ENCODE data around the gene ZBTB20. TPM values are rescaled to one million over a fixed set of nuclear protein-coding genes. Genes with fewer than 3 reads are reported as not detected.

ZBTB20 gene
- total and polyA plus RNA-seq, 2 of the 4 experiments (the other 2 are of a cell fraction) = 0.75 to 14.7 TPM

DNA sequence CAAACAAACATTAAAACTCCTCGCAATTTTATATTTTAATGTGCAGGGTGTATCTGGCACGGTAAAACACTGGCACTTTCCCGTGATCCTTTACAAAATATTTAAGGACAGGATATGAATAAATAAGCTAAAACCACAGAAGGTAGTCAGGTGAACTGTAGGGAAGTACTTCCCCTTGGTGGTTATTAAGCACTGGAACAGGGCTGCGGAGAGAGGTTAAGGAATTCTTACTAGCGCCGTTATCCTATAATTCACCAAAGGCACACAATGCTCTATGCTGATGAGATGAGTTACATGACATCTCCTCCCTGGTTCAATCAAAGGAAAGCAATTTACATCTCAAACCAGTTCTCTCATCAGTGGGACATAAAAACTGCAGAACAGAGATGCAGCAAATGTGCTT, 289.8 kb downstream of the ZBTB20 start:
- no peaks in the 10 kb centered on the region for H3K27me3 ChIP-seq (ENCODE audit: control insufficient read depth, insufficient read depth, low read length)
- H3K9me3 ChIP-seq (ENCODE audit: control insufficient read depth, insufficient read depth, low read length) = no peaks in the 10 kb centered on the region
- BruUV-seq (replicated peaks) = no TSS peak
- no peak for DNase-seq
- H3K27ac ChIP-seq (ENCODE audit: insufficient read depth, low read length) = no peak overlapping the region
- no peak overlapping the region for H3K56ac ChIP-seq (ENCODE audit: extremely low read depth, insufficient read depth, low read length)
- no peaks in the 10 kb centered on the region for H3K79me1 ChIP-seq (ENCODE audit: low read depth in 1 of 2, low read length in 2 of 2)
- no peak overlapping the region for H3K4ac ChIP-seq (ENCODE audit: low read depth, low read length)
- ChIA-PET CTCF (interaction anchor here (1.3 kb wide), 1 partner anchor 9 kb away, joined by 3 read pairs; no protein-coding TSS in a partner anchor), POLR2A (ENCODE audit: unreplicated experiment) (no interaction called here)
- H3K4me2 ChIP-seq (ENCODE audit: low read depth, low read length) = no peak overlapping the region
- H2BK5ac ChIP-seq (ENCODE audit: low read depth, low read length, poor library complexity, severe bottlenecking) = no peak overlapping the region
- H3K23ac ChIP-seq (ENCODE audit: low read depth, low read length) = no peak overlapping the region
- intact Hi-C loops (cut with micrococcal nuclease) = no loop called here
- in situ Hi-C loops (cut with MboI; ENCODE audit: low sequenced_read_pairs) = no loop called here
- no peak for TF ChIP-seq MXI1 (IDR thresholded peaks at IDR 0.05; ENCODE audit: borderline replicate concordance, low read depth, low read length)
- TF ChIP-seq CHD1 (IDR thresholded peaks at IDR 0.05; ENCODE audit: low read depth, low read length) = no peak
- TF ChIP-seq MAZ (IDR thresholded peaks at IDR 0.05; ENCODE audit: borderline replicate concordance, low read depth, low read length) = no peak
- TF ChIP-seq, protein P1, sequence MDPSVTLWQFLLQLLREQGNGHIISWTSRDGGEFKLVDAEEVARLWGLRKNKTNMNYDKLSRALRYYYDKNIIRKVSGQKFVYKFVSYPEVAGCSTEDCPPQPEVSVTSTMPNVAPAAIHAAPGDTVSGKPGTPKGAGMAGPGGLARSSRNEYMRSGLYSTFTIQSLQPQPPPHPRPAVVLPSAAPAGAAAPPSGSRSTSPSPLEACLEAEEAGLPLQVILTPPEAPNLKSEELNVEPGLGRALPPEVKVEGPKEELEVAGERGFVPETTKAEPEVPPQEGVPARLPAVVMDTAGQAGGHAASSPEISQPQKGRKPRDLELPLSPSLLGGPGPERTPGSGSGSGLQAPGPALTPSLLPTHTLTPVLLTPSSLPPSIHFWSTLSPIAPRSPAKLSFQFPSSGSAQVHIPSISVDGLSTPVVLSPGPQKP (IDR thresholded peaks at IDR 0.05; ENCODE audit: borderline replicate concordance, low read depth, low read length) = no peak
- no peak for TF ChIP-seq BHLHE40 (IDR thresholded peaks at IDR 0.05; ENCODE audit: low read depth, low read length)
- no peak for TF ChIP-seq NFE2L2 (IDR thresholded peaks at IDR 0.05; ENCODE audit: low read depth, low read length)
- TF ChIP-seq RCOR1 (IDR thresholded peaks at IDR 0.05; ENCODE audit: insufficient replicate concordance, low read length) = no peak
- no peak for TF ChIP-seq CEBPB (IDR thresholded peaks at IDR 0.05; ENCODE audit: low read depth, low read length)
- TF ChIP-seq MAFK (IDR thresholded peaks at IDR 0.05; ENCODE audit: low read depth, low read length) = no peak
- H2BK120ac ChIP-seq (ENCODE audit: low read depth, low read length) = no peak overlapping the region
- H4K91ac ChIP-seq (ENCODE audit: insufficient read depth, low read depth, low read length) = no peak overlapping the region
- H3K4me3 ChIP-seq (ENCODE audit: insufficient read depth, low read depth, low read length) = no peak overlapping the region
- no peaks in the 10 kb centered on the region for H3K4me1 ChIP-seq (ENCODE audit: control insufficient read depth, insufficient read depth, low read length)
- H4K5ac ChIP-seq (ENCODE audit: low read depth, low read length) = no peak overlapping the region
- H2AFZ ChIP-seq (replicated peaks; ENCODE audit: low read length, poor library complexity) = no peak overlapping the region
- no peak overlapping the region for H2BK20ac ChIP-seq (ENCODE audit: low read depth, low read length)
- no peak overlapping the region for H4K8ac ChIP-seq (ENCODE audit: low read depth in 2 of 2, low read length in 2 of 2)
- no peaks in the 10 kb centered on the region for H3K36me3 ChIP-seq (ENCODE audit: control insufficient read depth, insufficient read depth, low read length)
- H3K18ac ChIP-seq (ENCODE audit: low read depth, low read length) = no peak overlapping the region
- no peak overlapping the region for H2AK5ac ChIP-seq (ENCODE audit: low read depth, low read length)
- H2BK15ac ChIP-seq (ENCODE audit: low read depth, low read length) = no peak overlapping the region
- no peak for ATAC-seq (ENCODE audit: low read depth)
- H3K9ac ChIP-seq (ENCODE audit: low read depth, low read length) = no peak overlapping the region
- no peaks in the 10 kb centered on the region for H3K9me1 ChIP-seq (ENCODE audit: insufficient read depth, low read length)
- dilution Hi-C loops (cut with HindIII; ENCODE audit: low sequenced_read_pairs, unreplicated experiment) = no loop called here
- H2AK9ac ChIP-seq (replicated peaks; ENCODE audit: low read depth, low read length, poor library complexity) = no peak overlapping the region
- H3K14ac ChIP-seq (replicated peaks; ENCODE audit: low read depth, low read length) = no peak overlapping the region
- no peaks in the 10 kb centered on the region for H4K20me1 ChIP-seq (ENCODE audit: insufficient read depth, low read length)
- 100% methylated on average over 1 of the region's 6 CpGs; no CpG with 5 or more reads in 1 of the 2 experiments for WGBS, 2 experiments (ENCODE audit: extremely low coverage in 2 of 2, insufficient read length in 1 of 2)

Data from IMR-90 (cell line).